AML-193 (cell line): Measurements from ENCODE around the gene TNS3.
"Not testable (repeated sequence)": the region's sequence is repeated elsewhere in the genome, so short reads cannot be mapped to it uniquely, and the experiment has no call there.

ENCODE experiments used
- DNase-seq, 2 experiments: peaks; one replicate each; lab custom pipeline; 2025; lab: John Stamatoyannopoulos, UW

TNS3 gene

GRCh38 chr7:47472444-47473157 is 109.3 kb downstream of the TNS3 start:
- no peak for DNase-seq

GRCh38 chr7:47471831-47472230 is 110.1 kb downstream of the TNS3 start:
- DNase-seq: no peak

GRCh38 chr7:47471358-47471703 is 110.6 kb downstream of the TNS3 start:
- no peak for DNase-seq

GRCh38 chr7:47470567-47471357 is 111.1 kb downstream of the TNS3 start:
- DNase-seq: no peak

GRCh38 chr7:47469846-47470245 is 112.1 kb downstream of the TNS3 start:
- not testable (repeated sequence) for DNase-seq

GRCh38 chr7:47466832-47467231 is 115.1 kb downstream of the TNS3 start:
- no peak for DNase-seq

GRCh38 chr7:47465191-47465590 is 116.7 kb downstream of the TNS3 start:
- DNase-seq: no peak

- DNase-seq: no peak
Observed at GRCh38 chr7:47464266-47464665, 117.6 kb downstream of the TNS3 start.

- DNase-seq: no peak
Observed at GRCh38 chr7:47461746-47462145, 120.2 kb downstream of the TNS3 start.

- DNase-seq: no peak
Observed at GRCh38 chr7:47461161-47461560, 120.8 kb downstream of the TNS3 start.

GRCh38 chr7:47460251-47460989 is 121.5 kb downstream of the TNS3 start:
- no peak for DNase-seq

GRCh38 chr7:47458486-47458885 is 123.4 kb downstream of the TNS3 start:
- DNase-seq: no peak

- DNase-seq: no peak
Observed at GRCh38 chr7:47458057-47458456, 123.9 kb downstream of the TNS3 start.

GRCh38 chr7:47456210-47456955 is 125.5 kb downstream of the TNS3 start:
- no peak for DNase-seq

- DNase-seq: no peak
Observed at GRCh38 chr7:47455872-47456185, 126.1 kb downstream of the TNS3 start.

- no peak for DNase-seq
Observed at GRCh38 chr7:47454974-47455871, 126.7 kb downstream of the TNS3 start.

- DNase-seq: no peak
Observed at GRCh38 chr7:47454069-47454973, 127.6 kb downstream of the TNS3 start.

GRCh38 chr7:47453093-47454061 is 128.5 kb downstream of the TNS3 start:
- DNase-seq: no peak

GRCh38 chr7:47452715-47453092 is 129.2 kb downstream of the TNS3 start:
- DNase-seq: no peak
